Measurements from ENCODE around the gene SAMD4B. TPM values are rescaled to one million over a fixed set of nuclear protein-coding genes. Genes with fewer than 3 reads are reported as not detected.

SAMD4B gene
- total and polyA plus RNA-seq, 9 of the 15 experiments (the other 6 are each of a cell fraction or from before 2014, with no cell fraction given), result 3.4 to 90.5 (median 38.0) TPM

- TF ChIP-seq YY1 (IDR thresholded peaks at IDR 0.05; ENCODE audit: borderline replicate concordance in 1 of 3, control insufficient read depth in 1 of 3, extremely low read depth in 1 of 3, insufficient read depth in 3 of 3, insufficient read length in 1 of 3, insufficient replicate concordance in 2 of 3, low read depth in 1 of 3, low read length in 2 of 3), result peak in 1 of 3 experiments; percentile 36
- TF ChIP-seq RREB1 (CRISPR knock-in tag; IDR thresholded peaks at IDR 0.05), result 0 out of 2 replicates have a peak, but pooled peaks have one; percentile 41
- TF ChIP-seq HNRNPUL1 (IDR thresholded peaks at IDR 0.05; ENCODE audit: low read length), result no peak
- no peak for TF ChIP-seq ZNF785 (CRISPR knock-in tag; IDR thresholded peaks at IDR 0.05)
- no peak for TF ChIP-seq ZNF253 (CRISPR knock-in tag; conservative IDR thresholded peaks at IDR 0.05)
- TF ChIP-seq ESRRB (CRISPR knock-in tag; IDR thresholded peaks at IDR 0.05; ENCODE audit: borderline replicate concordance), result no peak
- TF ChIP-seq, protein P1, sequence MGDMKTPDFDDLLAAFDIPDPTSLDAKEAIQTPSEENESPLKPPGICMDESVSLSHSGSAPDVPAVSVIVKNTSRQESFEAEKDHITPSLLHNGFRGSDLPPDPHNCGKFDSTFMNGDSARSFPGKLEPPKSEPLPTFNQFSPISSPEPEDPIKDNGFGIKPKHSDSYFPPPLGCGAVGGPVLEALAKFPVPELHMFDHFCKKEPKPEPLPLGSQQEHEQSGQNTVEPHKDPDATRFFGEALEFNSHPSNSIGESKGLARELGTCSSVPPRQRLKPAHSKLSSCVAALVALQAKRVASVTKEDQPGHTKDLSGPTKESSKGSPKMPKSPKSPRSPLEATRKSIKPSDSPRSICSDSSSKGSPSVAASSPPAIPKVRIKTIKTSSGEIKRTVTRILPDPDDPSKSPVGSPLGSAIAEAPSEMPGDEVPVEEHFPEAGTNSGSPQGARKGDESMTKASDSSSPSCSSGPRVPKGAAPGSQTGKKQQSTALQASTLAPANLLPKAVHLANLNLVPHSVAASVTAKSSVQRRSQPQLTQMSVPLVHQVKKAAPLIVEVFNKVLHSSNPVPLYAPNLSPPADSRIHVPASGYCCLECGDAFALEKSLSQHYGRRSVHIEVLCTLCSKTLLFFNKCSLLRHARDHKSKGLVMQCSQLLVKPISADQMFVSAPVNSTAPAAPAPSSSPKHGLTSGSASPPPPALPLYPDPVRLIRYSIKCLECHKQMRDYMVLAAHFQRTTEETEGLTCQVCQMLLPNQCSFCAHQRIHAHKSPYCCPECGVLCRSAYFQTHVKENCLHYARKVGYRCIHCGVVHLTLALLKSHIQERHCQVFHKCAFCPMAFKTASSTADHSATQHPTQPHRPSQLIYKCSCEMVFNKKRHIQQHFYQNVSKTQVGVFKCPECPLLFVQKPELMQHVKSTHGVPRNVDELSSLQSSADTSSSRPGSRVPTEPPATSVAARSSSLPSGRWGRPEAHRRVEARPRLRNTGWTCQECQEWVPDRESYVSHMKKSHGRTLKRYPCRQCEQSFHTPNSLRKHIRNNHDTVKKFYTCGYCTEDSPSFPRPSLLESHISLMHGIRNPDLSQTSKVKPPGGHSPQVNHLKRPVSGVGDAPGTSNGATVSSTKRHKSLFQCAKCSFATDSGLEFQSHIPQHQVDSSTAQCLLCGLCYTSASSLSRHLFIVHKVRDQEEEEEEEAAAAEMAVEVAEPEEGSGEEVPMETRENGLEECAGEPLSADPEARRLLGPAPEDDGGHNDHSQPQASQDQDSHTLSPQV (IDR thresholded peaks at IDR 0.05), result no peak; the same call in 1 of the 2 replicates
- TF ChIP-seq ELF2 (CRISPR knock-in tag; IDR thresholded peaks at IDR 0.05), result no peak
- TF ChIP-seq ETV1 (tag; conservative IDR thresholded peaks at IDR 0.05; ENCODE audit: low read depth), result peak; percentile 28; the same call in 1 of the 2 replicates
- no peak for TF ChIP-seq ZNF212 (CRISPR knock-in tag; IDR thresholded peaks at IDR 0.05)
- TF ChIP-seq ATF6 (CRISPR knock-in tag; IDR thresholded peaks at IDR 0.05), result no peak
- no peak for TF ChIP-seq DACH1 (IDR thresholded peaks at IDR 0.05; ENCODE audit: partially characterized antibody)
- no peak for TF ChIP-seq SETDB1 (IDR thresholded peaks at IDR 0.05; ENCODE audit: low read length)
- TF ChIP-seq ZKSCAN1 (IDR thresholded peaks at IDR 0.05; ENCODE audit: low read depth, low read length), result no peak
Observed at GRCh38 chr19:39410017-39410830, 68.0 kb downstream of the SAMD4B start (continued).

Data from K562 (cell line).